A549 (cell line): Measurements from ENCODE around the gene NAA25.

Experiments used
- BCL3 ChIP-seq: fragments of >200 bp; sonication (Bioruptor Twin); formaldehyde crosslinking; IDR thresholded peaks from 3 replicates; pipeline ENCODE4 v1.6.1; 2016
- CEBPB ChIP-seq, 2 experiments: fragments of >200 bp in 1 of 2; sonication (Bioruptor Twin) in 1 of 2; formaldehyde crosslinking in 1 of 2; IDR thresholded peaks; 2 replicates each; pipeline ENCODE4 v1.6.1; 2012 to 2016
- CTCF ChIP-seq: fragments of >200 bp; sonication (Bioruptor Twin); formaldehyde crosslinking; IDR thresholded peaks from 3 replicates; pipeline ENCODE4 v1.5.1; 2016
- ESRRA ChIP-seq: fragments of 150-350 bp; IDR thresholded peaks from 2 replicates; pipeline ENCODE4 v1.6.1; 2014; ENCODE audit warnings: mild to moderate bottlenecking, low read length, borderline replicate concordance
- FOXS1 ChIP-seq: fragments of 250-450 bp; sonication (Bioruptor Pico); IDR thresholded peaks from 2 replicates; pipeline ENCODE4 v1.5.0; 2020; ENCODE audit warnings: mild to moderate bottlenecking, moderate library complexity
- HDAC2 ChIP-seq: fragments of 200-600 bp; sonication (generic); IDR thresholded peaks from 2 replicates; pipeline ENCODE4 v1.6.1; 2016
- HMGXB4 ChIP-seq: fragments of 250-450 bp; sonication (Bioruptor Pico); IDR thresholded peaks from 2 replicates; pipeline ENCODE4 v1.5.0; 2021; ENCODE audit warnings: mild to moderate bottlenecking, moderate library complexity, borderline replicate concordance
- JUN ChIP-seq, 2 experiments: fragments of >200 bp; sonication (Bioruptor Twin); formaldehyde crosslinking; IDR thresholded peaks; 2 replicates in 1 of 2; 3 replicates in 1 of 2; pipeline ENCODE4 v1.6.1; 2016 to 2017
- NPAS2 ChIP-seq: fragments of 250-450 bp; sonication (Bioruptor Pico); IDR thresholded peaks from 2 replicates; pipeline ENCODE4 v1.8.0; 2022; ENCODE audit warnings: mild to moderate bottlenecking, moderate library complexity, borderline replicate concordance
- POLR2A ChIP-seq: IDR thresholded peaks from 2 replicates; pipeline ENCODE4 v1.6.1; 2012; ENCODE audit warnings: mild to moderate bottlenecking, low read length
- POLR2AphosphoS2 ChIP-seq: conservative IDR thresholded peaks from 2 replicates; pipeline ENCODE4 v1.6.1; 2012; ENCODE audit warnings: low read length, improper control_type of control experiment, inconsistent platforms
- RAD21 ChIP-seq, 2 experiments: fragments of >200 bp in 1 of 2; sonication (Bioruptor Twin) in 1 of 2; formaldehyde crosslinking in 1 of 2; IDR thresholded peaks in 1 of 2; conservative IDR thresholded peaks in 1 of 2; 2 replicates in 1 of 2; 3 replicates in 1 of 2; pipeline ENCODE4 v1.6.1; 2012 to 2018; ENCODE audit warnings: inconsistent platforms in 1 of 2
- TFCP2L1 ChIP-seq: fragments of 250-450 bp; sonication (Bioruptor Pico); IDR thresholded peaks from 2 replicates; pipeline ENCODE4 v1.5.0; 2021; ENCODE audit warnings: mild to moderate bottlenecking
- ZC3H11A ChIP-seq: fragments of 450-650 bp; IDR thresholded peaks from 2 replicates; pipeline ENCODE4 v1.6.1; 2014; ENCODE audit warnings: antibody characterized with exemption, mild to moderate bottlenecking

- TF ChIP-seq ESRRA (no peak), CTCF (no peak), POLR2AphosphoS2 (no peak), POLR2A (no peak), ZC3H11A (no peak), NPAS2 (CRISPR knock-in tag) (no peak), FOXS1 (CRISPR knock-in tag) (no peak), HDAC2 (no peak), BCL3 (no peak), JUN (IDR thresholded peaks at IDR 0.05) (no peak), CEBPB (IDR thresholded peaks at IDR 0.05) (peak in 1 of 2 experiments; percentile 63; a peak in 2 of 4 replicates), TFCP2L1 (CRISPR knock-in tag) (no peak), HMGXB4 (CRISPR knock-in tag) (no peak), RAD21 (conservative IDR thresholded peaks at IDR 0.05 in 1 of 2, IDR thresholded peaks at IDR 0.05 in 1 of 2) (no peak)
Measured at GRCh38 chr12:112134731-112135130, 26.1 kb upstream of the NAA25 start.
